Nephron (organoid): ENCODE results near the gene PGLYRP3.

Experiments
- H3K27ac Mint-ChIP-seq, 3 experiments: 2 replicates each; pipeline ENCODE4 v1.8.0; 2020; ENCODE audit warnings: mixed read lengths in 3 of 3, mild to moderate bottlenecking in 2 of 3, moderate library complexity in 1 of 3
- H3K27me3 Mint-ChIP-seq: 2 replicates; pipeline ENCODE4 v1.8.0; 2021; ENCODE audit warnings: low read depth, mild to moderate bottlenecking, moderate library complexity, mixed read lengths
- H3K36me3 Mint-ChIP-seq: 2 replicates; pipeline ENCODE4 v1.8.0; 2020; ENCODE audit warnings: low read depth, mixed read lengths
- H3K4me1 Mint-ChIP-seq: 2 replicates; pipeline ENCODE4 v1.8.0; 2020; ENCODE audit warnings: mixed read lengths
- H3K4me3 Mint-ChIP-seq, 3 experiments: 2 replicates each; pipeline ENCODE4 v1.8.0; 2020; ENCODE audit warnings: mild to moderate bottlenecking in 3 of 3, mixed read lengths in 3 of 3, moderate library complexity in 2 of 3
- H3K9me3 Mint-ChIP-seq: 2 replicates; pipeline ENCODE4 v1.8.0; 2020; ENCODE audit warnings: mixed read lengths
- TF ChIP-seq, protein P1 (sequence below), 3 experiments: fragments of 200-600 bp; sonication (generic); IDR thresholded peaks; one replicate each; pipeline ENCODE4 v1.5.0; 2021; ENCODE audit warnings: antibody characterized with exemption in 3 of 3; ENCODE audit not compliant: unreplicated experiment in 3 of 3

The PGLYRP3 gene

GRCh38 chr1:153341431-153341934 lies 28.7 kb upstream of the PGLYRP3 start:
- H3K27ac Mint-ChIP-seq, result no peak overlapping the region
- no peak overlapping the region for H3K4me3 Mint-ChIP-seq

GRCh38 chr1:153340356-153340755 lies 27.6 kb upstream of the PGLYRP3 start:
- Mint-ChIP-seq H3K36me3 (no peaks in the 10 kb centered on the region), H3K27ac (no peak overlapping the region), H3K4me3 (no peak overlapping the region), H3K27me3 (peaks cover 32% of the 10 kb centered on the region), H3K9me3 (peaks cover 3% of the 10 kb centered on the region), H3K4me1 (peaks cover 5% of the 10 kb centered on the region)
- TF ChIP-seq, protein P1, sequence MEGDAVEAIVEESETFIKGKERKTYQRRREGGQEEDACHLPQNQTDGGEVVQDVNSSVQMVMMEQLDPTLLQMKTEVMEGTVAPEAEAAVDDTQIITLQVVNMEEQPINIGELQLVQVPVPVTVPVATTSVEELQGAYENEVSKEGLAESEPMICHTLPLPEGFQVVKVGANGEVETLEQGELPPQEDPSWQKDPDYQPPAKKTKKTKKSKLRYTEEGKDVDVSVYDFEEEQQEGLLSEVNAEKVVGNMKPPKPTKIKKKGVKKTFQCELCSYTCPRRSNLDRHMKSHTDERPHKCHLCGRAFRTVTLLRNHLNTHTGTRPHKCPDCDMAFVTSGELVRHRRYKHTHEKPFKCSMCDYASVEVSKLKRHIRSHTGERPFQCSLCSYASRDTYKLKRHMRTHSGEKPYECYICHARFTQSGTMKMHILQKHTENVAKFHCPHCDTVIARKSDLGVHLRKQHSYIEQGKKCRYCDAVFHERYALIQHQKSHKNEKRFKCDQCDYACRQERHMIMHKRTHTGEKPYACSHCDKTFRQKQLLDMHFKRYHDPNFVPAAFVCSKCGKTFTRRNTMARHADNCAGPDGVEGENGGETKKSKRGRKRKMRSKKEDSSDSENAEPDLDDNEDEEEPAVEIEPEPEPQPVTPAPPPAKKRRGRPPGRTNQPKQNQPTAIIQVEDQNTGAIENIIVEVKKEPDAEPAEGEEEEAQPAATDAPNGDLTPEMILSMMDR (IDR thresholded peaks at IDR 0.05; ENCODE audit: unreplicated experiment in 3 of 3), result no peak

More at GRCh38 chr1:153341431-153341934, 28.7 kb upstream of the PGLYRP3 start:
- peaks cover 39% of the 10 kb centered on the region for H3K27me3 Mint-ChIP-seq
- no peaks in the 10 kb centered on the region for H3K36me3 Mint-ChIP-seq
- peaks cover 5% of the 10 kb centered on the region for H3K4me1 Mint-ChIP-seq
- H3K9me3 Mint-ChIP-seq, result peaks cover 3% of the 10 kb centered on the region
- TF ChIP-seq, protein P1 (IDR thresholded peaks at IDR 0.05; ENCODE audit: unreplicated experiment in 3 of 3), result no peak

DNA sequence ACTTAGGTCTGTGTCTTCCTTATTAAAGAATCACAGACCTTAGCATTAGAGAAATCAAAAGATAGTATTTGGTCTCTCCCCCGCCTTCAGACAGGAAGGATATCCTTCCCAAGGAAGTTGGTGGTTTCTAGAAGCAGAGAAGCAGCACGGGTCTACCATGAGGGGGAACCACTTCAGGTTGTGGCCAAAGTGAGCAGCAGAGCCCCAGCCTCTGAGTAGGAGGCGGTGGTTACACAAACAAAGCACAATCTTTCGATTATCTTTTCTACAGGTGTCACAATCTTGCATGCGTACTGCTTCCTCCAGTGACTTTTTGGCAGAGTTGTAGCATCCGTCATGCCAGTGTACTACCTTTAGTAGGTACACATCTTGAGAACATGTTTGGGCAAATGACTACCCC lies 27.1 kb upstream of the PGLYRP3 start:
- H3K36me3 Mint-ChIP-seq, result no peaks in the 10 kb centered on the region
- H3K27ac Mint-ChIP-seq, result no peak overlapping the region
- peaks cover 31% of the 10 kb centered on the region for H3K27me3 Mint-ChIP-seq
- peaks cover 5% of the 10 kb centered on the region for H3K4me1 Mint-ChIP-seq
- TF ChIP-seq, protein P1 (IDR thresholded peaks at IDR 0.05; ENCODE audit: unreplicated experiment in 3 of 3), result no peak
- peaks cover 3% of the 10 kb centered on the region for H3K9me3 Mint-ChIP-seq
- H3K4me3 Mint-ChIP-seq, result no peak overlapping the region

- H3K36me3 Mint-ChIP-seq, result no peaks in the 10 kb centered on the region
- peaks cover 17% of the 10 kb centered on the region for H3K27me3 Mint-ChIP-seq
- TF ChIP-seq, protein P1 (IDR thresholded peaks at IDR 0.05; ENCODE audit: unreplicated experiment in 3 of 3), result no peak
- peaks cover 3% of the 10 kb centered on the region for H3K9me3 Mint-ChIP-seq
- no peak overlapping the region for H3K4me3 Mint-ChIP-seq
- H3K27ac Mint-ChIP-seq, result no peak overlapping the region
- no peaks in the 10 kb centered on the region for H3K4me1 Mint-ChIP-seq
Measured at GRCh38 chr1:153337980-153338853, 25.5 kb upstream of the PGLYRP3 start.

GRCh38 chr1:153336650-153337049 lies 23.9 kb upstream of the PGLYRP3 start:
- Mint-ChIP-seq H3K36me3 (no peaks in the 10 kb centered on the region), H3K27ac (no peak overlapping the region), H3K4me1 (no peaks in the 10 kb centered on the region), H3K27me3 (peaks cover 17% of the 10 kb centered on the region), H3K9me3 (peaks cover 3% of the 10 kb centered on the region), H3K4me3 (no peak overlapping the region)
- TF ChIP-seq, protein P1 (IDR thresholded peaks at IDR 0.05; ENCODE audit: unreplicated experiment in 3 of 3), result no peak
